NB4 (cell line): Measurements from ENCODE around the gene HBZ.

Experiments used
- CTCF ChIP-seq: IDR thresholded peaks from one replicate; pipeline ENCODE4 v1.5.1; 2012; ENCODE audit warnings: low read depth, low read length
- MYC ChIP-seq: IDR thresholded peaks from 2 replicates; pipeline ENCODE4 v1.6.1; 2011; ENCODE audit warnings: low read depth, low read length
- POLR2A ChIP-seq: IDR thresholded peaks from 2 replicates; pipeline ENCODE4 v1.6.1; 2011; ENCODE audit warnings: mild to moderate bottlenecking; ENCODE audit not compliant: insufficient read length; ENCODE audit errors: extremely low read depth

DNA sequence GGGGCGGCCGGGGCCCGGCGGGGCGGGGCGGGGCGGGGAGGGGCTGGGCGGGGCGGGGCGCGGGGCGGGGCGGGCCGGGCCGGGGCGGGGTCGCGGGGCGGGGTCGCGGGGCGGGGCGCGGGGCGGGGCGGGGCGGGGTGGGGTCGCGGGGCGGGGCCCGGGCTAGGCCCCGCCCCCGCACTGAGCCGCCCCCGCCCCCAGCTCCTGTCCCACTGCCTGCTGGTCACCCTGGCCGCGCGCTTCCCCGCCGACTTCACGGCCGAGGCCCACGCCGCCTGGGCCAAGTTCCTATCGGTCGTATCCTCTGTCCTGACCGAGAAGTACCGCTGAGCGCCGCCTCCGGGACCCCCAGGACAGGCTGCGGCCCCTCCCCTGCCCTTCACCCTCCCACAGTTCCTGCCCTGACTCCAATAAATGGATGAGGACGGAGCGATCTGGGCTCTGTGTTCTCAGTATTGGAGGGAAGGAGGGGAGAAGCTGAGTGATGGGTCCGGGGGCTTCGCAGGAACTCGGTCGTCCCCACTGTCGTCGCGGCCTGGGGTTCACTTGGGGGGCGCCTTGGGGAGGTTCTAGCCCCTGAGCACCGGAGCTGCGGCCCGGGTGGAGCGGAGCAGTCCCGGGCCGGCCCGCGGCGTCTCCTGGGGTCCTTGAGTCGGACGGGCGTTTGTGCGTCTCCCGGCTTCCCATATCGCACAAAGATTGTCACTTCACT lies 12.5 kb downstream of the HBZ start:
- TF ChIP-seq POLR2A: no peak
- no peak for TF ChIP-seq CTCF
- TF ChIP-seq MYC: no peak
